MCF 10A (cell line): Measurements from ENCODE around the gene LPP. TPM values are rescaled to one million over a fixed set of nuclear protein-coding genes. Genes with fewer than 3 reads are reported as not detected.

Source experiments
- BruUV-seq: library from RNA; stranded (reverse); fragments of 400-500 nt; replicated peaks from 2 replicates; lab custom pipeline; 2021; lab: Mats Ljungman, UMichigan
- CTCF ChIA-PET: fragments of 300-600 bp; sonication (Branson Sonifier 250); formaldehyde crosslinking; extraction: SDS; loops from one replicate; lab custom pipeline; 2021; ENCODE audit warnings: antibody characterized with exemption, inconsistent platforms; lab: Yijun Ruan, JAX
- POLR2A ChIA-PET: fragments of 300-600, 350-650 bp; sonication (Branson Sonifier 250); formaldehyde crosslinking; extraction: SDS; loops from one replicate; lab custom pipeline; 2020; ENCODE audit warnings: antibody characterized with exemption, inconsistent platforms; lab: Yijun Ruan, JAX
- DNase-seq: peaks from one replicate; pipeline ENCODE4 v3.0.0-alpha.2; 2018; ENCODE audit not compliant: unreplicated experiment
- H3K27ac Mint-ChIP-seq: one replicate; pipeline ENCODE4 v1.8.0; 2022; ENCODE audit warnings: mild to moderate bottlenecking, low read depth, mixed read lengths; ENCODE audit not compliant: unreplicated experiment
- H3K27me3 Mint-ChIP-seq: one replicate; pipeline ENCODE4 v1.8.0; 2022; ENCODE audit warnings: mixed read lengths; ENCODE audit not compliant: insufficient read depth, unreplicated experiment
- H3K36me3 Mint-ChIP-seq: one replicate; pipeline ENCODE4 v1.8.0; 2022; ENCODE audit warnings: mild to moderate bottlenecking, moderate library complexity, mixed read lengths; ENCODE audit not compliant: insufficient read depth, unreplicated experiment
- H3K4me1 Mint-ChIP-seq: one replicate; pipeline ENCODE4 v1.8.0; 2022; ENCODE audit warnings: mixed read lengths; ENCODE audit not compliant: insufficient read depth, unreplicated experiment
- H3K4me3 Mint-ChIP-seq: one replicate; pipeline ENCODE4 v1.8.0; 2022; ENCODE audit warnings: mild to moderate bottlenecking, moderate library complexity, mixed read lengths; ENCODE audit not compliant: unreplicated experiment
- H3K9me3 Mint-ChIP-seq: one replicate; pipeline ENCODE4 v1.8.0; 2022; ENCODE audit warnings: mixed read lengths; ENCODE audit not compliant: unreplicated experiment
- CTCF ChIP-seq: fragments of 200-600 bp; IDR thresholded peaks from one replicate; pipeline ENCODE4 v1.8.0; 2022; ENCODE audit warnings: antibody characterized with exemption, mild to moderate bottlenecking; ENCODE audit not compliant: unreplicated experiment
- intact Hi-C: fragments of 100-400 bp; cut with micrococcal nuclease; formaldehyde crosslinking; loops from 2 replicates; pipeline ENCODE4 v1.14.1; 2022
- total RNA-seq: library from RNA; stranded (reverse); gene quantifications from 2 replicates; pipeline ENCODE4 v1.2.3, GENCODE V29; 2022

The LPP gene
- total RNA-seq, 1 experiment from 2014 or later, result 117 TPM

DNA sequence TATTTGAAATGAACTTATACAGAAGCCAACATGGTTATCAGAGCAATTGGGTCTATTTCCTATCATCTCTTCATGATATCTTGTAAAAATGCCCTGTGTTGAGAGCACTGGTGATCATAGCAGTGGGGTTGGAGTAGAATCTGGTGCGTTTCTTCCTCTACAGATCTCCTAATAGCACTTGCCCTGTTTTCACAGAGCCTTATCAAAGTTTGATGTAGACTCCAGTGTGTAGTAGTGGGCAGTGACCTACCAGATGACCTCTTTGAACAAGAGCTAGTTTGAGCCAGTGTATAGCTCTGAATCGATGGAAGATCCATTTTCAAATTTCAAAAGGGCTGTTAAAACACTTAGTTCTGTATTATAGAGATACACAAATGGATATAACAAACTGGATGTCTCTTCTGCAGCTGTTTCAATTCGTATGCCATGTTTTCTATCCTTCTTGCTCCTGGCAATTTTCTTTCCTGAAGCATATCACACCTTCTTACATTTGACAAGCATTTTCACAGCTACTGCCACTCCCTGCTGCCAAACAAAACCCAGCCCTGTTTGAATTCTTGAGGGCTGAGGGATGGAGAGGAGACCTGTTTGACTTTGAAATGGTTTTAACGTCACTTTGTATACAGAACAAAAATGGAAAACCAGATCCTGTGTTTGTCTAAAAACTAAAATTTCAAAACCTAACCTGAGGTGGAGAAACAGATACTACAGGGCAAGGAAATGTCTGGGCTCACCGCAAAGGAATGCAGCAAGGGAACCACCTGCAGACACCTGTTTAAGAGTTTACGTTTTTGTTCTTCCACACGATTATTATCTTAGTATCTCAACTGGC, 663.4 kb downstream of the LPP start:
- ChIA-PET CTCF (interaction anchor here (0.6 to 1.0 kb wide), 5 partner anchors 138 to 1077 kb away, joined by 3 to 8 read pairs (median 3); no protein-coding TSS in a partner anchor), POLR2A (interaction anchor here (0.6 to 4.1 kb wide), 18 partner anchors 9 to 1085 kb away, joined by 3 to 48 read pairs (median 4); partner anchors contain the start of gene BCL6)
- no peak for DNase-seq
- Mint-ChIP-seq H3K9me3 (no peaks in the 10 kb centered on the region), H3K27ac (peak overlapping the region; percentile 27), H3K4me3 (no peak overlapping the region), H3K4me1 (peaks cover 35% of the 10 kb centered on the region), H3K27me3 (no peaks in the 10 kb centered on the region), H3K36me3 (no peaks in the 10 kb centered on the region)
- intact Hi-C loops, result no loop called here
- no peak for TF ChIP-seq CTCF
- BruUV-seq, result no TSS peak

GRCh38 chr3:188817935-188818269, 663.9 kb downstream of the LPP start:
- ChIA-PET CTCF (interaction anchor here (0.6 to 1.4 kb wide), 6 partner anchors 10 to 1070 kb away, joined by 3 to 7 read pairs (median 3); no protein-coding TSS in a partner anchor), POLR2A (interaction anchor here (0.5 to 4.1 kb wide), 22 partner anchors 9 to 1077 kb away, joined by 3 to 48 read pairs (median 3); no protein-coding TSS in a partner anchor)
- BruUV-seq, result no TSS peak
- no peak for TF ChIP-seq CTCF
- DNase-seq, result no peak
- H3K9me3 Mint-ChIP-seq, result no peaks in the 10 kb centered on the region
- H3K4me1 Mint-ChIP-seq, result peaks cover 35% of the 10 kb centered on the region
- intact Hi-C loops, result no loop called here
- no peaks in the 10 kb centered on the region for H3K36me3 Mint-ChIP-seq
- H3K4me3 Mint-ChIP-seq, result no peak overlapping the region
- no peaks in the 10 kb centered on the region for H3K27me3 Mint-ChIP-seq
- peak overlapping the region; percentile 27 for H3K27ac Mint-ChIP-seq

DNA sequence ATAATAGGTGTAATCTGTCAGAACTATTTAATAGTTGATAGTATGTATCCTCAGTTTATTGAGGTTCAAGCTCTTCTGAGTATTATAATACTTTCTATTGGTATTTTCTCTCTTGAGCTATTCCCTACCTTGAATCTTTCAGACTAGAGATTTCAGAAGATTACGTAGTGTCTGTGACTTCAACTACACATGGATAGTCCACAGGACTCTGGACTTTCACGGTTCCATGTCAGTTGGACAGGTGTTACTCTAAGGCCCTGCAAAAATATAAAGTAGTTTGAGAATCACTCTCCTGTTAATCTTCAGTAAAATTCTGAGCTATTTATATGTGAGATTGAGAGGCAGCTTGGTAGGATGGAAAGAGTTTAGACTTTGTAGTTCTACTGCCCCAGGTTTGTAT, 664.3 kb downstream of the LPP start:
- DNase-seq, result no peak
- Mint-ChIP-seq H3K36me3 (no peaks in the 10 kb centered on the region), H3K4me3 (no peak overlapping the region), H3K27me3 (no peaks in the 10 kb centered on the region), H3K27ac (peak overlapping the region; percentile 27), H3K9me3 (no peaks in the 10 kb centered on the region), H3K4me1 (peaks cover 35% of the 10 kb centered on the region)
- intact Hi-C loops, result no loop called here
- TF ChIP-seq CTCF, result no peak
- BruUV-seq, result no TSS peak
- CTCF ChIA-PET, result interaction anchor here (0.6 to 1.4 kb wide), 9 partner anchors 9 to 1071 kb away, joined by 3 to 7 read pairs (median 3); no protein-coding TSS in a partner anchor
- POLR2A ChIA-PET, result interaction anchor here (0.5 to 4.1 kb wide), 21 partner anchors 10 to 1078 kb away, joined by 3 to 48 read pairs (median 3); no protein-coding TSS in a partner anchor

- peaks cover 35% of the 10 kb centered on the region for H3K4me1 Mint-ChIP-seq
- intact Hi-C loops, result no loop called here
- H3K9me3 Mint-ChIP-seq, result no peaks in the 10 kb centered on the region
- no peak for TF ChIP-seq CTCF
- no TSS peak for BruUV-seq
- H3K27me3 Mint-ChIP-seq, result no peaks in the 10 kb centered on the region
- H3K4me3 Mint-ChIP-seq, result no peak overlapping the region
- POLR2A ChIA-PET, result interaction anchor here (0.7 to 4.1 kb wide), 7 partner anchors 12 to 1079 kb away, joined by 3 to 48 read pairs (median 5); no protein-coding TSS in a partner anchor
- no peaks in the 10 kb centered on the region for H3K36me3 Mint-ChIP-seq
- CTCF ChIA-PET, result interaction anchor here (0.5 to 1.1 kb wide), 2 partner anchors 11 to 1012 kb away, joined by 3 to 6 read pairs; no protein-coding TSS in a partner anchor
- peak overlapping the region; percentile 85 for H3K27ac Mint-ChIP-seq
- peak; percentile 47 for DNase-seq
These were observed 666.0 kb downstream of the LPP start for GRCh38 chr3:188819939-188820338.
